Neuronal stem cell (in vitro differentiated cells): ENCODE measurements around the gene GPR17.

Experiments used
- DNase-seq: peaks from one replicate; pipeline ENCODE4 v3.0.0-alpha.2; 2013; ENCODE audit warnings: low spot score
- H2AFZ ChIP-seq: one replicate; pipeline ENCODE4 v1.6.1; 2013; ENCODE audit warnings: mild to moderate bottlenecking, low read length, inconsistent platforms
- H2AK5ac ChIP-seq: 2 replicates; pipeline ENCODE4 v1.6.1; 2013; ENCODE audit warnings: low read depth, mild to moderate bottlenecking, inconsistent platforms, low read length, moderate library complexity, mixed read lengths
- H2BK120ac ChIP-seq: 2 replicates; pipeline ENCODE4 v1.6.1; 2013; ENCODE audit warnings: low read depth, mild to moderate bottlenecking, inconsistent platforms, low read length, moderate library complexity, mixed read lengths
- H2BK12ac ChIP-seq: one replicate; pipeline ENCODE4 v1.6.1; 2013; ENCODE audit warnings: low read length, inconsistent platforms
- H2BK15ac ChIP-seq: 2 replicates; pipeline ENCODE4 v1.6.1; 2013; ENCODE audit warnings: mild to moderate bottlenecking, low read length, inconsistent platforms, mixed read lengths
- H2BK5ac ChIP-seq: one replicate; pipeline ENCODE4 v1.6.1; 2013; ENCODE audit warnings: inconsistent platforms, mild to moderate bottlenecking, low read length, moderate library complexity
- H3K14ac ChIP-seq: one replicate; pipeline ENCODE4 v1.6.1; 2013; ENCODE audit warnings: low read length, inconsistent platforms
- H3K18ac ChIP-seq: 2 replicates; pipeline ENCODE4 v1.6.1; 2013; ENCODE audit warnings: low read length, inconsistent platforms
- H3K23ac ChIP-seq: 2 replicates; pipeline ENCODE4 v1.6.1; 2013; ENCODE audit warnings: low read depth, mild to moderate bottlenecking, mixed read lengths, low read length, inconsistent platforms; ENCODE audit not compliant: poor library complexity
- H3K27ac ChIP-seq: replicated peaks from 3 replicates; pipeline ENCODE4 v1.5.1; 2013; ENCODE audit warnings: low read length, inconsistent platforms
- H3K27me3 ChIP-seq, 3 experiments: 2 replicates each; pipeline ENCODE4 v1.6.1; 2013; ENCODE audit warnings: low read length in 3 of 3, mild to moderate bottlenecking in 2 of 3, inconsistent platforms in 1 of 3, low read depth in 1 of 3, mixed read lengths in 1 of 3, moderate library complexity in 1 of 3; ENCODE audit not compliant: control insufficient read depth in 3 of 3, insufficient read depth in 3 of 3
- H3K36me3 ChIP-seq, 2 donors: replicated peaks in 1 of 2; 2 replicates each; pipeline ENCODE4 v1.6.1; 2013; ENCODE audit warnings: low read length in 2 of 2; ENCODE audit not compliant: control insufficient read depth in 2 of 2, insufficient read depth in 2 of 2
- H3K4ac ChIP-seq: 2 replicates; pipeline ENCODE4 v1.6.1; 2013; ENCODE audit warnings: inconsistent platforms, mild to moderate bottlenecking, low read length, moderate library complexity
- H3K4me1 ChIP-seq, 2 donors: 1 replicate in 1 of 2; 2 replicates in 1 of 2; pipeline ENCODE4 v1.6.1; 2013; ENCODE audit warnings: low read length in 2 of 2, low read depth in 1 of 2; ENCODE audit not compliant: control insufficient read depth in 2 of 2, insufficient read depth in 1 of 2
- H3K4me2 ChIP-seq: one replicate; pipeline ENCODE4 v1.6.1; 2013; ENCODE audit warnings: mild to moderate bottlenecking, low read length, inconsistent platforms; ENCODE audit not compliant: insufficient read depth, poor library complexity, severe bottlenecking
- H3K4me3 ChIP-seq, 2 donors: 2 replicates each; pipeline ENCODE4 v1.5.1; 2013; ENCODE audit warnings: low read length in 2 of 2, mild to moderate bottlenecking in 2 of 2, inconsistent platforms in 1 of 2, moderate library complexity in 1 of 2
- H3K79me1 ChIP-seq: one replicate; pipeline ENCODE4 v1.6.1; 2013; ENCODE audit warnings: low read depth, mild to moderate bottlenecking, inconsistent platforms, low read length, moderate library complexity
- H3K9ac ChIP-seq: one replicate; pipeline ENCODE4 v1.6.1; 2013; ENCODE audit warnings: mild to moderate bottlenecking, low read depth, low read length, inconsistent platforms; ENCODE audit not compliant: poor library complexity
- H3K9me3 ChIP-seq, 2 donors: replicated peaks in 1 of 2; 2 replicates each; pipeline versions ENCODE3 to v1.6.1; 2013; ENCODE audit warnings: low read length in 2 of 2, mild to moderate bottlenecking in 2 of 2, inconsistent platforms in 1 of 2, low read depth in 1 of 2, mixed read lengths in 1 of 2, moderate library complexity in 1 of 2; ENCODE audit not compliant: control insufficient read depth in 2 of 2, insufficient read depth in 1 of 2
- H4K8ac ChIP-seq: one replicate; pipeline ENCODE4 v1.6.1; 2013; ENCODE audit warnings: low read depth, mild to moderate bottlenecking, inconsistent platforms, low read length, moderate library complexity
- H4K91ac ChIP-seq: one replicate; pipeline ENCODE4 v1.6.1; 2013; ENCODE audit warnings: low read length, low read depth, mild to moderate bottlenecking, inconsistent platforms; ENCODE audit not compliant: poor library complexity
- WGBS, 2 donors: extraction: QIAGEN DNeasy Blood & Tissue Kit; methylation state at CpG; one replicate each; pipeline ENCODE4 v1.1.7; 2013; ENCODE audit warnings: missing lambda C conversion rate in 2 of 2, mixed read lengths in 1 of 2; ENCODE audit not compliant: insufficient read length in 2 of 2, insufficient replicate concordance in 1 of 2; ENCODE audit errors: extremely low coverage in 2 of 2; 5-methylcytosine and 5-hydroxymethylcytosine counted together

Gene GPR17

DNA sequence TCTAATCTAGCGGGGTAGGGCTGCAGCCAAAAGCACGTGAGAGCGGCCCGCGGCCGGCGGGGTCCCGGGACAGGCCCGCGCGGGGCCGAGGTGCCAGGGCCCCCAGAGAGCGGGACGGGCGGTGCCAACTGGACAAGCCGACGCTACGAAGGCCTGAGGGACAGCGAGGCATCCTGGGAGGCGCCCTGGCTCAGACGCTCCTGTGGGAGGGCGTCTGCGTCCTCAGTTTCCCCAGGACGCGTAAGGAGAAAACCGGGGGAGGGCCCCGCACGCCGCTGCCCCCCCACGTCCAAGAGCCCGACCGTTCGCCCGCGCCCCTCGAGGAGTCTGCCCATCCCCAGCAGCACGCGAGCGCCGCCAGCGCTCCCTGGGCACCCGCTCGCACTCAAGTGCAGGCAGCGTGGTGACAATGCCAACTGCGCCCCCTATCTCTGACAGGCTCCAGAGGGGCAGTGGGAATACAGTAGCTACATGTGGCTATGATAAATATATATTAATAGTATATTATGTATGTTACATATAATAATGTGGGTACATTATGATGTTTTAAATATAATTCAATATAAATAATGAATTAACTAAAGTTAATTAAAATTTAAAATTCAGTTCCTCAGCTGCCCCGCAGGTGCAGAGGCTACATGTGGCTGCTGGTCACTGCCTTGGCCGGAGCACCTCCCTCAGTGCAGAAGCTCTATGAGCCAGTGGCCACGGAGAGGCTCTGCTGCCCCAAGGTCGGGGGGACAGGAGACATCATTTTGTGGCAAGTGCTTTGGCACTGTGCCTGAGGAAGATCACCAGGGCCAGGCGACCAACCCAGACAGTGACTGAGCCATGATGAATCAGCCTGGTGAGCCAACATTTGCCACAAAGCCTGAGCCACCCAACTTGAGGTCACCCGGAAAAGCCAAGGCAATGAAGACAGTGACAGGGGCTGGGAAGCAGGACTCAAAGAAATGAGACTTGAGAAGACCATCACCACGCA is 49.8 kb downstream of the GPR17 start:
- Histone ChIP-seq H3K36me3 (no peaks in the 10 kb centered on the region), H2BK5ac (no peak overlapping the region), H3K9me3 (peaks cover under 1 to 2% of the 10 kb centered on the region in 2 donors), H2BK15ac (peak overlapping the region; percentile 16), H3K23ac (peak overlapping the region; percentile 73), H2AFZ (no peak overlapping the region), H3K4me3 (peak overlapping the region in 1 of 2 donors; percentile 72), H3K4me2 (peak overlapping the region; percentile 89), H3K18ac (peak overlapping the region; percentile 91), H3K4ac (no peak overlapping the region), H2BK12ac (peak overlapping the region; percentile 58), H2BK120ac (no peak overlapping the region), H4K8ac (no peak overlapping the region), H4K91ac (no peak overlapping the region), H3K27ac (no peak overlapping the region), H3K27me3 (no peaks in the 10 kb centered on the region), H3K9ac (peak overlapping the region; percentile 17), H3K4me1 (peaks cover 6% of the 10 kb centered on the region in 2 donors), H2AK5ac (peak overlapping the region; percentile 93), H3K14ac (peak overlapping the region; percentile 63), H3K79me1 (no peaks in the 10 kb centered on the region)
- DNase-seq = no peak
- no CpG with 5 or more reads among the region's 52 CpGs for WGBS, 2 donors

DNA sequence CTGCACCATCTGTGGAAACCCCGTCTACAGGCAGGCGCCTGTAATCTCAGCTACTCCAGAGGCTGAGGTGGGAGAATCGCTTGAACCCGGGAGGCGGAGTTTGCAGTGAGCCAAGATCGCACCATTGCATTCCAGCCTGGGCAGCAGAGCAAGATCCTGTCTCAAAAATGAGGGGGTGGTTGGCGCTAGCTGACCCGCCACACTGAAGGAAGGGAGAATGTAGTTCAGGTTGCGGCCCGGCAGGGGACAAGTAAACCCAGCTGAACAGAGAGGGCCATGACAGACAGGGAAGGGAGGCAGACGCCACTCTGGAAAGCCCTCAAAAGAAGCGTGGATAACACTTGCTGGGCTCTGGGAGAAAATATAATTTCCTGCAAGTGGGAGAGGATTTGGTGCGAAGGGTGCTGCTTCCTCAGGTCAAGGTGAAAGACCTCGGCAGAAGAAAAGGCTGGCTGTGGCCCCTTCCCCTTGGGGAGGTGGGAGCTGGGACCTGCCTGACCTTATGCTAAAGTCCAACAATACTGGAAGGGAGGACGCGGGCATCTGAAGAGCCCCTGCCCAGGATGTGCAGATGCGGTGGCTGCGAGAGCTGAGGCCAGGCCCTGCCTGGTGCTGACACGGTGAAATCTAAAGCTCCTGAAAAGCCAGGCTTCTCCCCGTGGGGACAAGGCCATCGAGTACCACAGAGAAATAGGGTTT is 51.7 kb downstream of the GPR17 start:
- Histone ChIP-seq H2BK120ac (no peak overlapping the region), H3K18ac (no peak overlapping the region), H3K23ac (no peak overlapping the region), H3K4me3 (no peak overlapping the region), H4K91ac (no peak overlapping the region), H4K8ac (no peak overlapping the region), H2BK12ac (no peak overlapping the region), H2AK5ac (no peak overlapping the region), H3K27ac (no peak overlapping the region), H3K9ac (no peak overlapping the region), H3K9me3 (peaks cover 0 to 6% of the 10 kb centered on the region in 2 donors), H3K4me1 (peaks cover 6 to 12% of the 10 kb centered on the region in 2 donors), H2BK15ac (no peak overlapping the region), H3K4me2 (no peak overlapping the region), H2BK5ac (no peak overlapping the region), H3K36me3 (peaks cover 0 to 6% of the 10 kb centered on the region in 2 donors), H2AFZ (no peak overlapping the region), H3K27me3 (no peaks in the 10 kb centered on the region), H3K79me1 (no peaks in the 10 kb centered on the region), H3K4ac (no peak overlapping the region), H3K14ac (no peak overlapping the region)
- DNase-seq = no peak
- WGBS, 2 donors = no CpG with 5 or more reads among the region's 21 CpGs

DNA sequence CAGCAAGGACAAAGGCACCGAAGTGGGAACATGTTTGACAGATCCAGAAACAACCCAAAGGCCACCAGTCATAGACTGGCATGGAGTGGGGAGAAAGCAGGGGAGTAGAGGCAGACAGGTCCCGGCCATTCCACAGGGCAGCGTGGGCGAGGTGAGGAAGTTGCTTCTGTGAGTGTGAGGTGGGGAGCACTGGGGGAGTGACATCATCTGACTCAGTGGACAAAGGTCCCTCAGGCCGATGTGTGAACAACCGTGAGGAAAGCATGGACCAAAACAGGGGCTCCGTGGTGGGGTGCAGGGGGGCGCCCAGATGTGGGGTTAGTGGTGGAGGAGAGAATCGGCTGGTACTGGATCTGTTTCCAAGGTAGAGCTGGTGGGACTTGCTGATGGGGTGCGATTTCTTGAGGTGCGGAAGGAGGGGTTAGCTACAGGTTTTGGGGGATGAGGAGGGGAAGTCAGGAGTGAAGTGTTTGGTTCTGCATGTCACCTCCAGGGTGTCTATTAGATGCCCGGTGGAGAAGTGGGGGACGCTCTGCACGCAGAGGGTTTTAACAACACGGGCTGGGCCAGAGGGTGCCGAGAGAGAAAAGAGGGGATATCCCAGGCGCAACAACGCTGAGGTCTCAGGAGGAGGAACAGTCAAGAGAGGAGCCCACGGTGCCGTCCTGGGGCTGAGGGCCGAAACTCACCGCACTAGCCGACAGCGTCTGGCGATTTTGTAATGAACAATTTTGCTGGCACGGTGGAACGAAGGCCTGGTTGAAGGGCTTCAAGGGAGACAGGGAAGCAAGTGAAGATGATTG is 52.8 kb downstream of the GPR17 start:
- H3K23ac ChIP-seq = no peak overlapping the region
- H3K9ac ChIP-seq = no peak overlapping the region
- H2BK120ac ChIP-seq = no peak overlapping the region
- no peak overlapping the region for H3K14ac ChIP-seq
- no peak overlapping the region for H3K27ac ChIP-seq
- no peak for DNase-seq
- WGBS, 2 donors = no CpG with 5 or more reads among the region's 27 CpGs
- H3K27me3 ChIP-seq = no peaks in the 10 kb centered on the region
- H3K4me1 ChIP-seq = peaks cover 9 to 12% of the 10 kb centered on the region in 2 donors
- H2AFZ ChIP-seq = no peak overlapping the region
- peaks cover 0 to 14% of the 10 kb centered on the region in 2 donors for H3K9me3 ChIP-seq
- H3K4me2 ChIP-seq = no peak overlapping the region
- no peak overlapping the region for H3K4me3 ChIP-seq
- no peak overlapping the region for H3K18ac ChIP-seq
- H3K4ac ChIP-seq = no peak overlapping the region
- H4K8ac ChIP-seq = no peak overlapping the region
- H2BK5ac ChIP-seq = no peak overlapping the region
- peaks cover 4 to 17% of the 10 kb centered on the region in 2 donors for H3K36me3 ChIP-seq
- no peak overlapping the region for H2BK12ac ChIP-seq
- peaks cover 3% of the 10 kb centered on the region for H3K79me1 ChIP-seq
- H4K91ac ChIP-seq = no peak overlapping the region
- no peak overlapping the region for H2BK15ac ChIP-seq
- H2AK5ac ChIP-seq = no peak overlapping the region
